ENCODE data around the gene CYP4F3.

Gene CYP4F3

DNA sequence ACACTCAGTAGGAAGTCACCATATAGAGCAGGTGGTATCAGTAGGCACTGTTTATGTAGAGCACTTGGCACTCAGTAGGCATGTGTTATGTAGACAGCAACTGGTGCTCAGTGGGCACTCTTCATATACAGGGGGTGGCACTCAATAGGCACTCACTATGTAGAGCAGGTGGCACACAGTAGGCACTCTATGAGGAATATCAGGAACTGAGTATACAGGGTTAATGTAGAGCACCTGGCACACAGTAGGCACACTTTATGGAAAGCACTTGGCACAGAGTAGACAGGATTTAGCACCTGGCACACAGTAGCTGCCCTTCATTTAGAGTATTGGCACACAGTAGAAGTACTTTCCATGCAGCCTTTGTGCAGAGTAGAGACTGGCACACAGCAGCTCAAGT, 1.1 kb upstream of the CYP4F3 start:
- TF ChIP-seq, protein P1, sequence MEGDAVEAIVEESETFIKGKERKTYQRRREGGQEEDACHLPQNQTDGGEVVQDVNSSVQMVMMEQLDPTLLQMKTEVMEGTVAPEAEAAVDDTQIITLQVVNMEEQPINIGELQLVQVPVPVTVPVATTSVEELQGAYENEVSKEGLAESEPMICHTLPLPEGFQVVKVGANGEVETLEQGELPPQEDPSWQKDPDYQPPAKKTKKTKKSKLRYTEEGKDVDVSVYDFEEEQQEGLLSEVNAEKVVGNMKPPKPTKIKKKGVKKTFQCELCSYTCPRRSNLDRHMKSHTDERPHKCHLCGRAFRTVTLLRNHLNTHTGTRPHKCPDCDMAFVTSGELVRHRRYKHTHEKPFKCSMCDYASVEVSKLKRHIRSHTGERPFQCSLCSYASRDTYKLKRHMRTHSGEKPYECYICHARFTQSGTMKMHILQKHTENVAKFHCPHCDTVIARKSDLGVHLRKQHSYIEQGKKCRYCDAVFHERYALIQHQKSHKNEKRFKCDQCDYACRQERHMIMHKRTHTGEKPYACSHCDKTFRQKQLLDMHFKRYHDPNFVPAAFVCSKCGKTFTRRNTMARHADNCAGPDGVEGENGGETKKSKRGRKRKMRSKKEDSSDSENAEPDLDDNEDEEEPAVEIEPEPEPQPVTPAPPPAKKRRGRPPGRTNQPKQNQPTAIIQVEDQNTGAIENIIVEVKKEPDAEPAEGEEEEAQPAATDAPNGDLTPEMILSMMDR (IDR thresholded peaks at IDR 0.05; ENCODE audit: low read depth, low read length, missing control alignments): no peak
- in situ Hi-C loops (cut with HindIII; ENCODE audit: low sequenced_read_pairs): no loop called here
- no peak overlapping the region for H3K4me3 ChIP-seq (ENCODE audit: low read depth, low read length)
- no peak for DNase-seq (ENCODE audit: low read depth)

DNA sequence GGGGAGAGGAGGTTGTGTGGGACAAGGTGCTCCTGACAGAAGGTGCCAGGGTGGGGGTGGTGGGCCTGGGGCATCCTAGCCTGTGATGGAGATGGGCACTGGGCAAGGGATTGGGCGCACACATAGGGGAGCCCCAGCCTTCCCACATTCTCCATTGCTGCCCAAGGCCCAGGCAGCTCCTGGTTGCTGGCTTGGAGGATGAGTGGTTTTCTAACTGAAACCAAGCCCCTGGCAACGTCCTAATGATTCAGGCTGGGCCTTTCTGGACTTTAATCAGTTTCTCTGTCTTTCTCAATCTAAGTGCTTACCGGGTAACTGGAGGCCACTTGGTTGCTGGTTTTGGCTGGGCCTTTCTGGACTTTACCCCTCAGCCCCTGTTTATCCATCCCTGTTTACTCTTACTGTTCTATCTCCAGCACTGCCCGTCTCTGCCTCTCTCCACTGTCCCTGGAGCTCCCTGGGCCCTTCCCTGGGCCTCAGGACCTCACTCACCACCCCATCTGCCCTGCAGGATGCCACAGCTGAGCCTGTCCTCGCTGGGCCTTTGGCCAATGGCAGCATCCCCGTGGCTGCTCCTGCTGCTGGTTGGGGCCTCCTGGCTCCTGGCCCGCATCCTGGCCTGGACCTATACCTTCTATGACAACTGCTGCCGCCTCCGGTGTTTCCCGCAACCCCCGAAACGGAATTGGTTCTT, 354 bp downstream of the CYP4F3 start:
- DNase-seq (ENCODE audit: low read depth): no peak
- TF ChIP-seq, protein P1 (IDR thresholded peaks at IDR 0.05; ENCODE audit: low read depth, low read length, missing control alignments): no peak
- H3K4me3 ChIP-seq (ENCODE audit: low read depth, low read length): no peak overlapping the region
- in situ Hi-C loops (cut with HindIII; ENCODE audit: low sequenced_read_pairs): loop anchor here (5.0 kb wide), 1 partner anchor 251 kb away; no protein-coding TSS in a partner anchor

DNA sequence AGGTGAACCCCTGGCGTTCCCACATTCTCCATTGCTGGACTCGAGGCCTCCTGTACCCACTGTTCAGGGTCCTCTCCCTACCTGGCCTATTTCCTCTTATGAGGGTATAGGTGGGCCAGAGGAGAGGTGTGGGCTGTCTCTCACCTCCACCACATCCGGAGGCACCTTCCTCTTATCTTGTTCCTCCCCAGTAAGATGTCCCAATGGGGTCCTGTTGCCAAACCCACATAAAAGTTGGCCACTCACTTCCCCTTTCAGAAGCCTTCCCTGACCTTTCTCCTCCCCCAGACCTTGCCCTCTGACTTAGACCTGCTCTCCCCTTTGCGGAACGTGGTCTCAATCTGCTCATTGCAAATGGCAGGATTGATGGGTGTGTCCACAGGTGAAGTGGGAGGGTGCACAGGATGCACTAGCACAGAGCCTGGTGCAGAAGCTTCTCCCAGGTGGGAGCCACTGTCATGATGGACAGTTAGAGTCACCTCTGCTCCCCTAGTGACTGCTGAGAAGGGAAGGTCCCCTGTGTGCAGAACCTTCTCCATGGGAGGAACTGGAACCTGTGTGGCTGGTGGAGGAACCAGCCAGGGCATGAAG, 1.3 kb downstream of the CYP4F3 start:
- in situ Hi-C loops (cut with HindIII; ENCODE audit: low sequenced_read_pairs): loop anchor here (5.0 kb wide), 1 partner anchor 250 kb away; no protein-coding TSS in a partner anchor
- TF ChIP-seq, protein P1 (IDR thresholded peaks at IDR 0.05; ENCODE audit: low read depth, low read length, missing control alignments): no peak
- no peak for DNase-seq (ENCODE audit: low read depth)
- H3K4me3 ChIP-seq (ENCODE audit: low read depth, low read length): no peak overlapping the region

GRCh38 chr19:15642807-15643206, 2.1 kb downstream of the CYP4F3 start:
- DNase-seq (ENCODE audit: low read depth): no peak
- no peak overlapping the region for H3K4me3 ChIP-seq (ENCODE audit: low read depth, low read length)
- TF ChIP-seq, protein P1 (IDR thresholded peaks at IDR 0.05; ENCODE audit: low read depth, low read length, missing control alignments): no peak
- in situ Hi-C loops (cut with HindIII; ENCODE audit: low sequenced_read_pairs): loop anchor here (5.0 kb wide), 1 partner anchor 249 kb away; no protein-coding TSS in a partner anchor

- in situ Hi-C loops (cut with HindIII; ENCODE audit: low sequenced_read_pairs): loop anchor here (5.0 kb wide), 1 partner anchor 249 kb away; no protein-coding TSS in a partner anchor
Observed at GRCh38 chr19:15643387-15643786, 2.7 kb downstream of the CYP4F3 start.

DNA sequence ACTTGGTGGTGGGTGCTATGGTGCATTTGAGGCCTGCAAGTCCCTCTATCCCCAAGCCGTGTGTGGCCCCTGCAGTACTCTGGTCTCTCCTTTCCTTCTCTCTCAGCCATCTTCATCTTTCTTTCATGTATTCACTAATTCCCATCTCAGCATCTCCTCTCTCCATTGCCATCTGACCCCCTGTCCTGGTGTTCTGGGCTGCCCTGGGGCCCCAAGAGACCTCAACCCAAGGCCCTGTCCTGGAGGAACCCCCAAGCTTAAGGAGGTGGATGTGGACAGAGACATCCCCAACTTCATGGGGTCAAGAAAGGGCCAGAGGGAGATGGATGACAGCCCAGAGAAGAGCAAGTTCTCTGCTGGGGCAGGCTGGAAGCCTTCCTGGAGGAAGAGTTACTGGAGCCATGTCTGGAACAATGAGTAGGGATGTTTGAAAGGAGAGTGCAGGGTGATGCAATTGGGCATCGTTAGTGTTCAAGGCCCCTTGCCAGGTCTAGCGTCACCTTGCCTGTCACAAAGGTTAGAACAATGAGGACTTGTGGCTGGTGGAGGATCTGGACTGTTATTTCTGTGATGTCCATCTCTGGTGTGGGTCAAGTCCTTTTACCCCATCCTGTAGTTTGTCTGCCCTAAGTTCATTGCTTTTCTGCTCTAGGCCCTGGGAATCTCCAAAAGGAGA, 3.5 kb downstream of the CYP4F3 start:
- no peak overlapping the region for H3K4me3 ChIP-seq (ENCODE audit: low read depth, low read length)
- no peak for DNase-seq (ENCODE audit: low read depth)
- in situ Hi-C loops (cut with HindIII; ENCODE audit: low sequenced_read_pairs): loop anchor here (5.0 kb wide), 1 partner anchor 248 kb away; no protein-coding TSS in a partner anchor
- TF ChIP-seq, protein P1 (IDR thresholded peaks at IDR 0.05; ENCODE audit: low read depth, low read length, missing control alignments): no peak

More at GRCh38 chr19:15643387-15643786, 2.7 kb downstream of the CYP4F3 start:
- no peak for DNase-seq (ENCODE audit: low read depth)
- TF ChIP-seq, protein P1 (IDR thresholded peaks at IDR 0.05; ENCODE audit: low read depth, low read length, missing control alignments): no peak
- H3K4me3 ChIP-seq (ENCODE audit: low read depth, low read length): no peak overlapping the region
